ENCODE results near the gene TMEM95. TPM values are rescaled to one million over a fixed set of nuclear protein-coding genes. Genes with fewer than 3 reads are reported as not detected.

The TMEM95 gene, protein sequence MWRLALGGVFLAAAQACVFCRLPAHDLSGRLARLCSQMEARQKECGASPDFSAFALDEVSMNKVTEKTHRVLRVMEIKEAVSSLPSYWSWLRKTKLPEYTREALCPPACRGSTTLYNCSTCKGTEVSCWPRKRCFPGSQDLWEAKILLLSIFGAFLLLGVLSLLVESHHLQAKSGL
- polyA plus RNA-seq, result not detected

DNA sequence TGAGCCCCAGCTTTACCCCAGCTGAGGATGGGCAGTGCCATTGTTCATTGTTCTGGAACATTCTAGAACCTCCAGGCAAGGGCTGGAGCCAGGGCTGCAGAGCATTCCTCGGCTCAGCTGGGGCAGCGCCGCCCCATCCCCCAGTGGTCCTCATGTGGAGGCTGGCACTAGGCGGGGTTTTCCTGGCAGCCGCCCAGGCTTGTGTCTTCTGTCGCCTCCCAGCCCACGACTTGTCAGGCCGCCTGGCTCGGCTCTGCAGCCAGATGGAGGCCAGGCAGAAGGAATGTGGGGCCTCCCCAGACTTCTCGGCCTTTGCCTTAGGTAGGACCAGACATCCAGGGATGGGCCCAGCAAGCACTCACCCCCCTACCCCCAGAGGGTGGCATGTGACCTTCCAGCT lies at the start of gene TMEM95:
TMEM95 (plus strand) TSS at position 104 of the 400 bp plus-strand sequence; CDS start at position 153, 49 bp downstream.
- Mint-ChIP-seq H3K27me3 (no peaks in the 10 kb centered on the region), H3K9me3 (no peaks in the 10 kb centered on the region), H3K36me3 (no peaks in the 10 kb centered on the region), H3K4me1 (peaks cover 5 to 19% (median 16%) of the 10 kb centered on the region in 3 donors), H3K27ac (peak within 1 kb of the TSS in 1 of 3 donors; percentile 85), H3K4me3 (peak within 1 kb of the TSS in 3 of 4 donors; percentile 12 to 88 (median 38))

DNA sequence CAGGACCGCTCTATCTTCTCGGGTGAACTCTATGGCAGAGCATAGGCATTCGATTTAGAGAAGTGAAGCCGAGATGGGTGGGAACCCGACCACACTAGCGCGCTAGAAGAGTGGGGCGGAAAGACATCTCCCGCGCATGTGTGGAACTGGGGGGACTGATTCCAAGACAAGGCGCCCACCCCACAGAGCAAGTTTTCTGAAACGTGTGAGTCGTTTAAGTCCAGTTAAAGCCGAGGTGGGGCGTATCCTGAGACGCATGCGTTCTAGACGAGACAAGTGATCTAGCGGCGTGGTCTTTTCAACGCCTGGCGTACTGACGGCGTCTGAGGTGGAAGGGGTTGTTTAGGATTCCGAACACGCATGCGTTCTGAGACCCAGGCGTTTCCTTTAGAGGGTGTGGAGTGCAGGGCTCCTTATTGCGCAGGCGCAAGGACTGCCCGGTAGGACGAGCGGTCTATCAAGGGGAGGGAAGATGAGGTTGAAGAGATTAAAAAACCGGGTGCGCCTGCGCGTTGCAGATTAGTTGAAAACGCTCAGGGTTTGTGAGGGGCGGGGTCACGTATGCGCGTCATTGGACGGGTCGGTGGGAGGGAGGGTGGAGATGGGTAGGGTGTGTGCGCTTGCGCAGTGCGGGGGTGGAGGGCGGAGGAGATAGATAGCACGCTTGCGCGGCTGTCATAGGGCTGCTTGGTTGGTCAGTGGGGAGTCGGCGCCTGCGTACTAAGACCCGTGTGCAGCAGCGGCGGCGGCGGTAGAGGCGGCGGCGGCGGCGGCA lies 47.9 kb upstream of the TMEM95 start, which contains the start of gene EIF5A:
EIF5A (plus strand) TSS at position 718 of the 775 bp plus-strand sequence. CDS start 2,008 bp downstream, outside the sequence.
- Mint-ChIP-seq H3K27me3 (peaks cover 2% of the 10 kb centered on the region), H3K36me3 (peaks cover 6% of the 10 kb centered on the region), H3K27ac (peak within 1 kb of the TSS; percentile 95 to 100 (median 99)), H3K9me3 (no peaks in the 10 kb centered on the region), H3K4me1 (peaks cover 14 to 28% (median 16%) of the 10 kb centered on the region in 3 donors), H3K4me3 (peak within 1 kb of the TSS; percentile 91 to 99 (median 96))

DNA sequence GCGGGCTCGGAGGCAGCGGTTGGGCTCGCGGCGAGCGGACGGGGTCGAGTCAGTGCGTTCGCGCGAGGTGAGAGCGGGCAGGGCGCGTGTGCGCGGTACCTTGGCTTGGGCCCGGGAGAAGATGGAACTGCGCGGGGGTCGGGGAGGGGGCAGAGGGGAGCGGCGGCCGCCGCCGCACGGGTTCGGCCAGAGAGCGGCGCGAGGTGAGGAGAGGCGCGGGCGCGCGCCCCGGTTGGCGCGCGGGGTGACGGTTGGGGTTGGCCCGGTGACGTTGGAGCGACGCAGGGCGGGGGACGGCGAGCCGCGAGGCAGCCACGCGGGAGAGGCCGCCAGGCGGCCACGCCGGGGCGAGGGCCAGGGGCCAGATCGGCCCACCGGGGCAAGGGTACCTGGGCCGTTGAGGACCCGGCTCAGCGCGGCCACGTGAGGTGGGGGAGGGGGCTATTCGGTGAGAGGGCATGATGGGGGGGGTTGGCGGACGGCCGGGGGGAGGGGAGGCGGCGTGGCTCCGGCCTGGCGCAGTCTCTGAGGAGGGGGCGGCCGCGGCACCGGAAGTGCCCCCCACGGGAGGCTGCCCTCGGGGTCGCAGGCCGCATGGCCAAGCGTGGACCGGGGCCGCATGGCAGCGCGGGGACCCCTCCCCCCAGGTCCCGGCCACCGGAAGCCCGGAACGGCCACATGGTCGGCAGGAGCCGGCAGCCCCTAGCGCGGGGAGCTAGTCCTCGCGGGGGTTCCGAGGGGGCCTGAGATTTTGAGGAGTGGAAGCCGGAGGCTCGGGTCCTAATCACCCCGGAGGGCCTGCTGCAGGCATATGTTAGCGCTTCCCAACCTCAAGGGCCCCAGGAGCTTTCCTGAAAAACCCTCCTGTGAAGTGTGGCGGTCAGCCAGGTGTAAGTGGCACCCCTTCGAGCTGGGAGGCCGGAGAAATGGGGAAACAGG lies 47.0 kb upstream of the TMEM95 start:
- Mint-ChIP-seq H3K9me3 (no peaks in the 10 kb centered on the region), H3K27me3 (peaks cover 2% of the 10 kb centered on the region), H3K36me3 (peaks cover 6% of the 10 kb centered on the region), H3K4me3 (peak overlapping the region; percentile 91 to 99 (median 96)), H3K4me1 (peaks cover 14 to 32% (median 18%) of the 10 kb centered on the region in 3 donors), H3K27ac (peak overlapping the region; percentile 95 to 100 (median 99))

DNA sequence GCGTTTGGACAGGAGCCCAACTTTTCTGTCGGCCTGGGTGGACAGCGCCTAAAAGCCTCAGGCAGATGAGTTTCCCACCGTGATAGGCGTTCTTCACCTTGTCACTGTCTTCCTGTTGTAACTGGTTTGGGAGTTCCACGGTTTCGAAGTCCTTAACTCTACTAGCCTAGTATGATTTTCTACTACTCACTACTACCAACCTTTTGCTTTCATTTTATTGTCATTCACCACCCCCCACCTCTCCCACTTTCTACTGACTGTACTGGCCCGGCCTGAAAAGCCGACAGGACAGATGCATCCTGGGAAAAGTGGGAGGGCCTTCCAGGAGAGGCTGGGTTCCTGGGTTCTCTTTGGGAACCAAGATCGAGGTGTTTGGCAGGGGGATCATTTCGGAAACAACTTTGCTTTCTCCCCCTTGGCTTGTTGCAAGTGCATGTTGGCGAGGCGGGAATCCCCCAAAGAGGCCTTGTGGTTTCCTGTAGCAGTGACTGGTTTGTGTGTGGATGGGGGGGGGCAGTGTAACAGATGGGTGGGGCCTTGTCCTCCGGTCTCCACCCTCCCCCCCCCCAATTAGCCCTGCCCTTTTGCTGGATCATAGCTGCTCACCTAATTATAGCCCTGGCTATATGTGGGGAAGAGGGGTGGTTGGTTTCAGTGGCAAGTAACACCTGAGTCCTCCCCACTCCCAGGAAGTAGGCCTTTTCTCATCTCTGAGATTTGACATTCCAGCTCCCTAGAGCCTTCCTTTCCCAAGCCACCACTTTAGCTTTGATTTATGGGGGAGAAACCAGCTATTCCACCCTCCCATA lies 46.1 kb upstream of the TMEM95 start:
- peaks cover 6% of the 10 kb centered on the region for H3K36me3 Mint-ChIP-seq
- no peaks in the 10 kb centered on the region for H3K9me3 Mint-ChIP-seq
- H3K27me3 Mint-ChIP-seq, result peaks cover 2% of the 10 kb centered on the region
- peak overlapping the region; percentile 91 to 99 (median 96) for H3K4me3 Mint-ChIP-seq
- peaks cover 14 to 39% (median 23%) of the 10 kb centered on the region in 3 donors for H3K4me1 Mint-ChIP-seq
- H3K27ac Mint-ChIP-seq, result peak overlapping the region; percentile 95 to 99 (median 99)

DNA sequence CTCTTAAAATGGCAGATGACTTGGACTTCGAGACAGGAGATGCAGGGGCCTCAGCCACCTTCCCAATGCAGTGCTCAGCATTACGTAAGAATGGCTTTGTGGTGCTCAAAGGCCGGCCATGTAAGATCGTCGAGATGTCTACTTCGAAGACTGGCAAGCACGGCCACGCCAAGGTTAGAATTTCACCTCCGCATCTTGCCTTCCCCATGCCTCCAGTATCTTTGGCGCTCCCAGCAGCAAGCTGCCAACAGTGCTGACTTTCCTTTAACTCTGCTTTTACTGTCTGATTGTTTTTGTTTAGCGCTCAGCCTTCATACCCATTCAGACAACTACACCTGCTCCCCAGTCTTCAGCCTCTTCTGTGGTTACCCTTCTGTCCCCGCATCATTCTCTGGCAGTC lies 45.3 kb upstream of the TMEM95 start:
- H3K4me1 Mint-ChIP-seq, result peaks cover 20 to 46% (median 26%) of the 10 kb centered on the region in 3 donors
- peak overlapping the region; percentile 91 to 99 (median 96) for H3K4me3 Mint-ChIP-seq
- peaks cover 6% of the 10 kb centered on the region for H3K36me3 Mint-ChIP-seq
- no peaks in the 10 kb centered on the region for H3K9me3 Mint-ChIP-seq
- peaks cover 2% of the 10 kb centered on the region for H3K27me3 Mint-ChIP-seq
- peak overlapping the region; percentile 95 to 99 (median 99) for H3K27ac Mint-ChIP-seq

DNA sequence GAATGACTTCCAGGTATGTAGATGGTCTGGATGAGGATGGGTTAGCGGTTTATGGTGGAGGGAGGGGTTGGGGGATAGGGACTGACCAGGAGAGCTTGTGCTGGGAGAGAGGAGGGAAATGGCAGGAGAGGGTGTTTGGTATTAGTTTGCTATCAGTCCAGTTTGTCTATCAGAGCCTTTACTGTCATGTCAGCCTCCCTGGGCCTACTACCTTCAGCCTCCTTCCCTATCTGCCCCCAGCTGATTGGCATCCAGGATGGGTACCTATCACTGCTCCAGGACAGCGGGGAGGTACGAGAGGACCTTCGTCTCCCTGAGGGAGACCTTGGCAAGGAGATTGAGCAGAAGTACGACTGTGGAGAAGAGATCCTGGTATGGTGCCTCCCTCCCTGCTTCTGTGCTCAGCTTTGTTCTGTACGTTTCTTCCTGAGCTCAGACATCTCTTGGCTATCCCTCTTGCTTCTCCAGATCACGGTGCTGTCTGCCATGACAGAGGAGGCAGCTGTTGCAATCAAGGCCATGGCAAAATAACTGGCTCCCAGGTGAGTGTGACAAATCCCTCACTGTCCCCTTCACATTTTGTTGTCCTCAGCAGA lies 43.7 kb upstream of the TMEM95 start:
- Mint-ChIP-seq H3K9me3 (no peaks in the 10 kb centered on the region), H3K4me3 (peak overlapping the region in 2 of 4 donors; percentile 75 to 91), H3K36me3 (peaks cover 6% of the 10 kb centered on the region), H3K4me1 (peaks cover 26 to 46% (median 27%) of the 10 kb centered on the region in 3 donors), H3K27me3 (peaks cover 2% of the 10 kb centered on the region), H3K27ac (peak overlapping the region in 2 of 3 donors; percentile 59 to 95)

DNA sequence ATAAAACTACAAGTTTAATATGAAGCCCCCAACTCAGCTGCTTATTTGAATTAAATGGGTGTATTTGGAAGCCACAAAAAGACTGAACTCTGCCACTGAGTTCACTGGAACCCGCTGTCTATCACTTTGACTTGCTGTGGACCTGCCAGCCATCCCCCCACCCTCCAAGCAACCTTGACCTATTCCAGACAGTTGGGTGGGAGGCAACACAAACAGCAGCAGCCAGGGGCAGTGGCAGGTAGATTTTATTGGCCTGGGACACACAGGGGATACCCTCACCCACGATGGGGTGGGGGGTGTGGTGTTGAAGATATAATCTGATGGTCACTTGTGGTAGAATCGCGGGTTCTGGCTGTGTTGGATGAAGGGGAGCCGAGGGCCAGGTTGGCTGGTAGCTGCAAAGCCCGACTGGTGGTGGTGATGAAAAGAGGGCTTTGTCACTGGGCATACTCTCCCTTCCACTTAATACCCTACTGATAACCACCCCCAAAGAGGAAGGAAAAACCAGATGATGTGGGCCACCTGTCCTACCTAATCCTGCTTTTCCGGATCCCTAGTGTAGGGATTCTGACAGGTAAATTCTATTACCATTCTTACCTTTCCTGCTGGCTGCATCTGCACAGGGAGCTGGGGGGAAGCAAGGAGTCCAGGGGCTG lies 42.4 kb upstream of the TMEM95 start:
- Mint-ChIP-seq H3K27me3 (no peaks in the 10 kb centered on the region), H3K36me3 (peaks cover 6% of the 10 kb centered on the region), H3K4me1 (peaks cover 27 to 46% (median 27%) of the 10 kb centered on the region in 3 donors), H3K4me3 (peak overlapping the region in 3 of 4 donors; percentile 55 to 98 (median 78)), H3K27ac (peak overlapping the region; percentile 86 to 99 (median 97)), H3K9me3 (no peaks in the 10 kb centered on the region)

DNA sequence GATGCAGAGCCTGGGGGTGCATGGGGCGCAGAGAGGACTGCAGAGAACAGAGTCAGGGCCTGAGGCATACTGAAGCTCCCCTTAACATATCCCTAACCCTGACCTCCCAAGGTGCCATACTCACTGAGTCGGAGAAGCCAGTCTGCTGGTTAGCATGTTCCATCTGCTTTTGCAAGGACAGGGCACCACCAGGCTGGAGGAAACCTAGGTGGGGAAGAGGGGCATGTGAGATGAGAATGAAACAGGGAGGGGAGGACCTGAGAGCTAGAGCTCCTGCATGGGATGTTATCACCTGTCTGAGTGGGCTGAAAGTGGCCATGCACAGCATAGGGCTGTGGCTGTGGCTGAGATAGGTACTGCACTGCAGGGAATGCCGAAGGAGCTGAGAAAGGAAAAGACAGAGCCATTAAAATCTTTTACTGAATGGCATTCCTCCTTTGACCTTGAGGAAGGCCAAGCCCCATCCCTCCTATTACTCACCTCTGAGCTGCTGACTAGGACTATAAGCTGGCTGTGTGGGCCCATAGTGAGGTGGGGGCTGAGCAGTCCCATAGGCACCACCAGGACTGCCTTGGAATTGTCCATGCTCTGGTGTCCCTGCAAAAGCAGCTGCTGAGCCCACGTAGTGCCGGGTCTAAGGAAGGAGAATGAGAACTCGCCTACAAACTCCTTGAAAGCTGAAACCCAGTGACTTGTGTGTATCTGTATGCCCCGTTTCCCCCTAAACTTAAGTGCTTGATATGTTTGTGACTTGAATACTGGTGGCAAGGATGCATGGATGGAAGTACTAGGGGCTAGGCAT lies 41.7 kb upstream of the TMEM95 start:
- Mint-ChIP-seq H3K36me3 (peaks cover 6% of the 10 kb centered on the region), H3K9me3 (no peaks in the 10 kb centered on the region), H3K27ac (peak overlapping the region; percentile 92 to 99 (median 97)), H3K27me3 (no peaks in the 10 kb centered on the region), H3K4me1 (peaks cover 27 to 46% (median 27%) of the 10 kb centered on the region in 3 donors), H3K4me3 (peak overlapping the region; percentile 78 to 98 (median 86))

DNA sequence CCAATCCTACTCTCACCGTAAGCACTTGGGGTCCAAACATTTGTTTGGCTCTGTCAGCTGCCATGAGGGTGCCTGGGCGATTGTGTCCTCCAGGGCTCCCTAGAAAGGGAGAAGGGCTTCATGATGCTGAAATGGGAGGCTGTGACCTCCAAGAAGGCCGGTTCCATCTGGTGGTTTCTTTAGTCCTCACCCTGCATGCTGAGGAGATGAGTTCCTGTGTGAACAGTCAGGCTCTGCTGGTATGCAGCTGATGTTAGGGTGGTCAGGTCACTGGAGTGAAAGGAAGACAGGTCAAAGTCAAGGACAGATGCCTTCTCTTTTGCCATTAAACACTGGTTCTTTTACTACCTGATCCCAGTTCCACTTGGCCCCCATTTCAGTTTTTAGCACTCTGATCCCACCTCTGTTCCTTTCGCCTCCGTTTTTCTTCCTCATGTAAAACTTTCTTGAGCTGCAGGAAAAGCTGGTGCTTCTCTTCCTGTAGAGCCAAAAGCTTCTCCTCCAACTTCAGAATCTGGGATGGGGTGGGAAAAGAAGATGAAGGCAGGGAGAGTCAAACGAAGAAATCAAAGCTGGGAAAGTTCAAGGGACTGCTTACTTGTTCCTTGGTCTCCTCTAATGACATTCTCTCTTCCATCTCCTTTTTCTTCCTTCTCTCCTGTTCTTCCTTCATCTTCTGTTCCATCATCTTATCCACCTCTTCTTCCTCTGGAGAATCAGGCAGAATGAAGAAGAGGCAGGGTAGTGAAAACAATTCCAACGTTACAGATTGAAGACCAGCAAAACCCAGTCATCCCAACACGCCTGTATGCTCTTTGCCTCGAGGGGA lies 40.9 kb upstream of the TMEM95 start:
- Mint-ChIP-seq H3K4me3 (peak overlapping the region; percentile 81 to 98 (median 90)), H3K36me3 (peaks cover 4% of the 10 kb centered on the region)

DNA sequence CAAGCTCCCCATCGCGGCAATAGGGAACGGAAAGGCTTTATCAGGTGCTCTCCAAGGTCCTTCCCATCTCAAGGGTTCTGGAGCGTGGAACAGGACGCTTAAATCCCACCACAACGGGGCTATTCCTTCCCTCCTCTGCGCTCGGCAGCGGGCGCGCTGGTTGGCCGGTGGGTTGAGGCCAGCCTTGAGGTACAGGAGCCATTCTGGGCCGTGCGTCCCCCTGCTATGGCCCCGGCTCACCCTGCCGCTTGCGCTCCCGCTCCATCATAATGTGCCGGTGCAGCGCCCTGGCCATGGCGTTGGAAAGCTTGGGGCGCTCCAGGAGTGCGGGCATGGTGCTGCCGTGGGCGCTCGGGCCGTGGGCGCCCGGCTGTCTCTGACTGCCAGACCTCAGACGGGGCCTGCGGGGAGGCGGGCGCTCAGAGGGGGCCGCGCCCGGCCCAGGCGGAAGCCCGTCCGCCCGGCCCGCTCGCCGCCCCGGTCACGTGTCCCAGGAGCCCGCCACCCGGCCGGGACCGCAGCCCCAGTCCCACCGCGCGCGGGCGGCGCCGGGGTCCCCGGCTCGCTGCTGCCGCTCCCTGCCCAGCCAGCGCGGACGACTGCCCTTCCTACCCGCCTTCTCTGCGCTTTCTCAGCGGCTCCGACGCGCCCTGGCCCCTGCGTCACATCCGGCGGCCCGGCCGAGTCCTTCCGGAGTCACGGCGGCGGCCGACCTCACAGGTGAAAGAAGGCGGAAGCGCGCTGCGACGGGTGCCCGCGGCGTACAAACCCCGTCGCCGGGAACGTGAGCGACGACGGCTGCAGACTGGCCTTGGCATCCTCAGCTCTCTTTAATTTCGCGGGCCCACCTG lies 40.0 kb upstream of the TMEM95 start, which contains the start of gene GPS2:
GPS2 (minus strand) TSS at position 642 of the 851 bp plus-strand sequence; CDS start at position 334, 308 bp downstream.
- Mint-ChIP-seq H3K9me3 (no peaks in the 10 kb centered on the region), H3K4me3 (peak within 1 kb of the TSS; percentile 91 to 98 (median 94)), H3K4me1 (peaks cover 20 to 36% (median 21%) of the 10 kb centered on the region in 3 donors), H3K36me3 (peaks cover 3% of the 10 kb centered on the region), H3K27me3 (no peaks in the 10 kb centered on the region), H3K27ac (peak within 1 kb of the TSS; percentile 95 to 99 (median 96))

More for the DNA sequence above, 40.9 kb upstream of the TMEM95 start:
- H3K4me1 Mint-ChIP-seq, result peaks cover 23 to 43% (median 24%) of the 10 kb centered on the region in 3 donors
- H3K27ac Mint-ChIP-seq, result peak overlapping the region; percentile 92 to 99 (median 97)
- no peaks in the 10 kb centered on the region for H3K9me3 Mint-ChIP-seq
- no peaks in the 10 kb centered on the region for H3K27me3 Mint-ChIP-seq
